Spleen (tissue), 11 donors: ENCODE measurements around the gene DRC1. TPM values are rescaled to one million over a fixed set of nuclear protein-coding genes. Genes with fewer than 3 reads are reported as not detected.

Experiments used
- DNase-seq: peaks from one replicate; pipeline ENCODE4 v3.0.0-alpha.2; 2020
- H3K27ac ChIP-seq, 8 donors: fragments of 200-600 bp; sonication (generic) in 7 of 8; 1 replicate in 4 of 8; 2 replicates in 4 of 8; pipeline versions ENCODE4 v1.5.0 to v1.8.0; 2016 to 2021; ENCODE audit warnings: inconsistent platforms in 4 of 8, mild to moderate bottlenecking in 4 of 8, moderate library complexity in 1 of 8
- H3K27me3 ChIP-seq, 7 donors: fragments of 200-600 bp; sonication (generic) in 6 of 7; replicated peaks in 1 of 7; 1 replicate in 4 of 7; 2 replicates in 3 of 7; pipeline versions ENCODE4 v1.5.0 to v1.8.0; 2016 to 2021; ENCODE audit warnings: inconsistent platforms in 3 of 7, mild to moderate bottlenecking in 1 of 7
- H3K36me3 ChIP-seq, 6 donors: fragments of 200-600 bp; sonication (generic) in 5 of 6; 1 replicate in 4 of 6; 2 replicates in 2 of 6; pipeline versions ENCODE4 v1.5.0 to v1.8.0; 2016 to 2021; ENCODE audit warnings: inconsistent platforms in 2 of 6
- H3K4me1 ChIP-seq, 6 donors: fragments of 200-600 bp; sonication (generic) in 5 of 6; 1 replicate in 3 of 6; 2 replicates in 3 of 6; pipeline versions ENCODE4 v1.5.0 to v1.8.0; 2016 to 2021; ENCODE audit warnings: inconsistent platforms in 3 of 6
- H3K4me3 ChIP-seq, 8 donors: fragments of 200-600 bp; sonication (generic) in 7 of 8; 1 replicate in 4 of 8; 2 replicates in 4 of 8; pipeline versions ENCODE4 v1.5.0 to v1.8.0; 2016 to 2021; ENCODE audit warnings: inconsistent platforms in 4 of 8, mild to moderate bottlenecking in 4 of 8, moderate library complexity in 2 of 8
- H3K9me3 ChIP-seq, 8 donors: fragments of 200-600 bp; sonication (generic) in 7 of 8; 1 replicate in 4 of 8; 2 replicates in 4 of 8; pipeline versions ENCODE4 v1.5.0 to v1.8.0; 2016 to 2021; ENCODE audit warnings: inconsistent platforms in 4 of 8
- CTCF ChIP-seq, 11 experiments: fragments of 200-600 bp in 7 of 11; fragments of 450-650 bp in 4 of 11; sonication (generic) in 4 of 11; IDR thresholded peaks in 8 of 11; conservative IDR thresholded peaks in 3 of 11; 1 replicate in 7 of 11; 2 replicates in 4 of 11; pipeline versions ENCODE4 v1.4.0 to v1.8.0; 2016 to 2021; ENCODE audit warnings: antibody characterized with exemption in 11 of 11, inconsistent platforms in 4 of 11, mild to moderate bottlenecking in 1 of 11
- POLR2A ChIP-seq, 3 donors: fragments of 450-650 bp; IDR thresholded peaks; one replicate each; pipeline ENCODE4 v1.5.1; 2017; ENCODE audit warnings: antibody characterized with exemption in 3 of 3, mild to moderate bottlenecking in 1 of 3
- POLR2AphosphoS5 ChIP-seq, 3 donors: sonication (generic); formaldehyde crosslinking; IDR thresholded peaks; one replicate each; pipeline ENCODE4 v1.5.1; 2017; ENCODE audit warnings: antibody characterized with exemption in 3 of 3
- WGBS, 5 donors: extraction: QIAGEN DNeasy Blood & Tissue Kit in 3 of 5; methylation state at CpG; one replicate each; pipeline versions ENCODE4 v1.1.5 to v1.1.7; 2013 to 2018; 5-methylcytosine and 5-hydroxymethylcytosine counted together
- intact Hi-C: fragments of 100-400 bp; cut with DNase I; formaldehyde crosslinking; loops from one replicate; pipeline ENCODE4 v1.15.0; 2023; ENCODE audit warnings: low total_unique reads
- polyA plus RNA-seq, 3 donors: library from polyadenylated mRNA; stranded (reverse); fragments of 200-250 nt; gene quantifications; one replicate each; pipeline ENCODE4 v1.2.1, GENCODE V29; 2013
- total RNA-seq, 7 donors: library from RNA; depleted of rRNA in 3 of 7; stranded (reverse); fragments of >200 nt in 3 of 7; fragmentation: NEBNext Ultra II Directional in 4 of 7; extraction: Animal tissue kit (Norgen Biotek cat#: 25700) in 4 of 7; gene quantifications; one replicate each; pipeline versions ENCODE4 v1.1.0 to v1.2.1, GENCODE V29; 2016 to 2021
- donor health status: healthy with polysubstance abuse.
- donor health status: DM: no; HTN: no; CAD: no; lungs with moderate emphysema.
- donor health status: DM: no; HTN: no; CAD: no.
- donor health status: Bipolar disorder and iron deficiency.
- donor health status: healthy.
- donor health status: DM: no; HTN: no; CAD: no.
- donor health status: DM: yes; HTN: yes; CAD: no.

Gene DRC1
- total and polyA plus RNA-seq, 10 donors = 0.04 to 0.25 (median 0.23) TPM; not detected in 7

- peak; percentile 64 for DNase-seq
- H3K4me1 ChIP-seq = peaks cover 0 to 71% (median 27%) of the 10 kb centered on the region in 6 donors
- intact Hi-C loops = no loop called here
- no peaks in the 10 kb centered on the region for H3K36me3 ChIP-seq
- no peak overlapping the region for H3K27ac ChIP-seq
- H3K4me3 ChIP-seq = no peak overlapping the region
- no peaks in the 10 kb centered on the region for H3K27me3 ChIP-seq
- 86 to 92% (median 91%) methylated on average over 15 to 19 of the region's 19 CpGs for WGBS, 5 donors
- no peaks in the 10 kb centered on the region for H3K9me3 ChIP-seq
- no peak for TF ChIP-seq POLR2AphosphoS5 (IDR thresholded peaks at IDR 0.05)
- no peak for TF ChIP-seq CTCF (IDR thresholded peaks at IDR 0.05 in 8 of 11, conservative IDR thresholded peaks at IDR 0.05 in 3 of 11)
- no peak for TF ChIP-seq POLR2A (IDR thresholded peaks at IDR 0.05)
Observed at GRCh38 chr2:26457695-26458364, 56.1 kb downstream of the DRC1 start.

GRCh38 chr2:26458365-26459042, 56.8 kb downstream of the DRC1 start:
- H3K36me3 ChIP-seq = no peaks in the 10 kb centered on the region
- TF ChIP-seq CTCF (IDR thresholded peaks at IDR 0.05 in 8 of 11, conservative IDR thresholded peaks at IDR 0.05 in 3 of 11) = no peak
- TF ChIP-seq POLR2A (IDR thresholded peaks at IDR 0.05) = no peak
- TF ChIP-seq POLR2AphosphoS5 (IDR thresholded peaks at IDR 0.05) = no peak
- no peaks in the 10 kb centered on the region for H3K27me3 ChIP-seq
- WGBS, 5 donors = 80 to 91% (median 88%) methylated on average over 13 to 14 of the region's 14 CpGs
- H3K4me3 ChIP-seq = no peak overlapping the region
- peak; percentile 39 for DNase-seq
- H3K27ac ChIP-seq = no peak overlapping the region
- intact Hi-C loops = no loop called here
- no peaks in the 10 kb centered on the region for H3K9me3 ChIP-seq
- H3K4me1 ChIP-seq = peaks cover 0 to 75% (median 28%) of the 10 kb centered on the region in 6 donors

GRCh38 chr2:26459991-26460612, 58.4 kb downstream of the DRC1 start:
- Histone ChIP-seq H3K36me3 (no peaks in the 10 kb centered on the region), H3K27ac (no peak overlapping the region), H3K4me3 (no peak overlapping the region), H3K4me1 (peaks cover 0 to 67% (median 24%) of the 10 kb centered on the region in 6 donors), H3K9me3 (no peaks in the 10 kb centered on the region), H3K27me3 (no peaks in the 10 kb centered on the region)
- WGBS, 5 donors = 80 to 89% (median 87%) methylated on average over 15 of the region's 15 CpGs
- intact Hi-C loops = no loop called here
- no peak for TF ChIP-seq POLR2AphosphoS5 (IDR thresholded peaks at IDR 0.05)
- no peak for TF ChIP-seq CTCF (IDR thresholded peaks at IDR 0.05 in 8 of 11, conservative IDR thresholded peaks at IDR 0.05 in 3 of 11)
- TF ChIP-seq POLR2A (IDR thresholded peaks at IDR 0.05) = no peak
- peak; percentile 64 for DNase-seq

- WGBS, 5 donors = 86 to 95% (median 93%) methylated on average over 12 to 19 of the region's 19 CpGs
- H3K4me1 ChIP-seq = peaks cover 0 to 62% (median 21%) of the 10 kb centered on the region in 6 donors
- H3K27ac ChIP-seq = no peak overlapping the region
- TF ChIP-seq POLR2A (IDR thresholded peaks at IDR 0.05) (no peak), CTCF (IDR thresholded peaks at IDR 0.05 in 8 of 11, conservative IDR thresholded peaks at IDR 0.05 in 3 of 11) (no peak), POLR2AphosphoS5 (IDR thresholded peaks at IDR 0.05) (no peak)
- peak; percentile 68 for DNase-seq
- no peaks in the 10 kb centered on the region for H3K9me3 ChIP-seq
- no peaks in the 10 kb centered on the region for H3K36me3 ChIP-seq
- no peak overlapping the region for H3K4me3 ChIP-seq
- H3K27me3 ChIP-seq = no peaks in the 10 kb centered on the region
- intact Hi-C loops = no loop called here
Observed at GRCh38 chr2:26460613-26461031, 58.9 kb downstream of the DRC1 start.
